DMS53 treated with DMSO at 0.1 percent for 48 hours (cell line): ENCODE measurements around the gene RSAD2.

ENCODE experiments used
- DNase-seq: peaks from one replicate; lab custom pipeline; 2025; ENCODE audit not compliant: unreplicated experiment; lab: John Stamatoyannopoulos, UW

Gene RSAD2

DNA sequence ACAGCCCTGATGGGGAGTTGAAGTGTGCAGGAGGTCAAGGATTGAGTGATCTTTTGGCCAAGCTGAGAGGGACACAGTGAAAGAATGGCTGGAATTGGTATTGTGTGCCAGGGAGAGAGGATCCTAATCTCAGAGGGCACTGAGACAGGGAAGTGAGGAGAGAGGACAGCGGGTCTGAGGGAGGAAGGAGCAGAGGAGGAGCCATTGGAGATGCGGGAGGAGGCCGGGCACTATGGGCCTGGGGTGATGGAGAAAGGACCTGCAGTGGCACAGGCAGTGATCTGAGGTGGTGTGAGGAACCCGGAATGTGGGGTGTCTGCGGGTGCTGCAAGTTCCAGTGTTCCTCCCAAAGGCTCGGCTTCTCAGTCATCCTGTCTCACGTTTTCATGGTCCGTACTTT lies 66.4 kb downstream of the RSAD2 start:
- no peak for DNase-seq

DNA sequence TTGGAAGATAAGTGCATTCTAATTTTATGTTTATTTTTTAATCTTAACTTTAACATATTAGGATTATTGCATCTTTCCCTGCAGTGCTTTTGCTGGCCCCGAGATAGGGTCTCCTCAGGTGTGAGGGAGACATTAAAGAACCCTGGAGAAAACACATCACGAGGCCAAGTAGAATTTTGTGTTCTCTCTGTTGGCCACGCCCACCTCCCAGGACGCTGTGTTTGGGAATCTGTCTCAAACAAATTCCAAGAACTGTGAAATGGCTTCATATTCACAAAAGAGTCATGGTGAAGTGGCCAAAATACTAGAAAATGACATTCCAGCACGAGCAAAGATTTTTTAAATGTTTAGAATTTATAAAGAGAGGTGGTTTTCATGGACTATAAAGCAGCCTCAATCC lies 67.0 kb downstream of the RSAD2 start:
- no peak for DNase-seq

DNA sequence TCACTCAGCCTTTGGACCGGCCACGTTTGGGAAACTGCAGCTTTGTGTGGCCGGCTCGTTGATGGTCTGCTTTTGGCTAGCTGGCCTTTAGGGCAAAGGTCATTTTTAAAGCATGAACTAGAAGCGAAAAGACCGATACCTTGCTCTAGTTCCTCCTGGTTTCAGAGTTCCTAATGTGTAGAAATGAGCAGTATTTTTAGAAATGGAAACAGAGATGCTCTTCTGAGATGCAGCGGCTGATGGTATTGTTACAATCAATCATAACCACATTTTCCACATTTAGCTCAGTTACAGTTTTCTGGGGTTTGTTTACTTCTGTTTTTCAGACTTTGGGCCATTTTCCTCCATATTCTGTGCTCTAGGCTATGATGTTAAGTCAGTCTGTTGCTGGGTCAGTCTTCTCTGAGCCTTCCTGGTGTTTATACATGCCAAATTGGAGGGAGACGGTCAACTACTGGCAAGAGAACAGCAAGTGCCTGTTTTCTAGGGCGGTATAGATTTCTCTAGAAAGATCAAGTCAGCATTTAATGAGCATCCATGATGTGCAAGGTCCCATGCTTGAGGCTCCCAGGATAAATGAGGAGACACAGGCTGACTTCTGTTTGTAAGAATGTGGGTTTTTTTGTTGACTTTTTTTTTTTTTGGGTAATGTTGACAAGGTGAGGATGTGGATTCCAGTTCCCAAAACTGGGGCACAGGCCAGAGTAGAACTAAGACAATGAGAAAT lies 67.7 kb downstream of the RSAD2 start:
- DNase-seq = no peak

DNA sequence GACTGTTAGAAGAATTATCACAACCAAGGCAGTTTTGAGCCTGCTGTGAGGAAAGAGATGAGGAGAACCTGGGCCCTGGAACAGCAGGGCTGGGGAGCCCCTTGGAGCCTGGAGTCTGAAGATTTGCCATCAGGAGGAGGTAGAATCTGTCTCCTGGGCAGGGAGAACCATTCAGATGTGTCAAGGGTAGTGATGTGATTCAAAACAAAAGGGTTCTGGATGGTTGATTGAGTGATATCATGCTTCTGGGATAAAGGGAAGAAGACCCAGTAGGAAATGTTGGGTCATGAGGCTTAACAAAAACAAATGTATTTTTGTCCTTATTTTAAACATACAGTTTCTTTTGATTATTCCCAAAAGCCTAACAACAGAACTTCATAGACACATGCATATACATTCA lies 68.2 kb downstream of the RSAD2 start:
- no peak for DNase-seq

DNA sequence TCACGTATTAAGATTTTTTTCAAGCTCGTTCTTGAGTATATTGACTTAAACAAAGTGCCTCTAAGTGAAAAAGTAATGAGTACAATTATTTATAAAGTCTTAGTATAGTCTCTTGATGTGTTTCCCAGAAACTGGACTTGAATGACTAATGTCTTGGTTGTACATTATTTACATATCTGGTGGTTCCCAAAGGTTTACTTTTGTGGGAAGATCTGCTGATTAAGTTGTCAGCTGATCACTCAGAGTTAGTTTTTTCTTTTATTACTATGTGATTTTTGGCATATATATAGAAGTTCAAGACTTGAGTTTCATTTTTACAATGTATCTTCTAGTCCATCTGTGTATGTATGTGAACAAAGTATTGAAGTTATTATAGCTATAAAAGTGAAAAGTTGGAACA lies 69.1 kb downstream of the RSAD2 start:
- no peak for DNase-seq
